Liver (tissue), 10 donors: ENCODE measurements around the gene SLC26A4. TPM values are rescaled to one million over a fixed set of nuclear protein-coding genes. Genes with fewer than 3 reads are reported as not detected.

Source experiments
- DNase-seq: peaks from one replicate; pipeline ENCODE4 v3.0.0-alpha.2; 2017; ENCODE audit warnings: low spot score
- H3K27ac ChIP-seq, 2 donors: one replicate each; pipeline ENCODE4 v1.7.0; 2013; ENCODE audit warnings: inconsistent platforms in 2 of 2, low read length in 2 of 2, control low read depth in 1 of 2, low read depth in 1 of 2, mild to moderate bottlenecking in 1 of 2
- H3K27me3 ChIP-seq, 4 donors: one replicate each; pipeline versions ENCODE4 v1.6.1 to v1.7.0; 2013; ENCODE audit warnings: low read length in 3 of 4, inconsistent platforms in 1 of 4, mild to moderate bottlenecking in 1 of 4, moderate library complexity in 1 of 4; ENCODE audit not compliant: control insufficient read depth in 4 of 4, insufficient read depth in 4 of 4
- H3K36me3 ChIP-seq, 4 donors: one replicate each; pipeline versions ENCODE4 v1.6.1 to v1.7.0; 2013; ENCODE audit warnings: low read length in 3 of 4, mild to moderate bottlenecking in 3 of 4, low read depth in 1 of 4, moderate library complexity in 1 of 4; ENCODE audit not compliant: control insufficient read depth in 4 of 4, insufficient read depth in 3 of 4
- H3K4me1 ChIP-seq, 4 donors: one replicate each; pipeline versions ENCODE4 v1.6.1 to v1.7.0; 2013; ENCODE audit warnings: low read length in 3 of 4, mild to moderate bottlenecking in 3 of 4, moderate library complexity in 1 of 4; ENCODE audit not compliant: control insufficient read depth in 4 of 4, insufficient read depth in 4 of 4
- H3K4me3 ChIP-seq, 3 donors: one replicate each; pipeline versions ENCODE4 v1.6.1 to v1.7.0; 2013; ENCODE audit warnings: low read length in 3 of 3, control low read depth in 1 of 3, low read depth in 1 of 3, mild to moderate bottlenecking in 1 of 3
- H3K9ac ChIP-seq, 2 donors: one replicate each; pipeline ENCODE4 v1.7.0; 2013; ENCODE audit warnings: low read length in 2 of 2, mild to moderate bottlenecking in 2 of 2, moderate library complexity in 2 of 2, control low read depth in 1 of 2, low read depth in 1 of 2
- H3K9me3 ChIP-seq, 4 donors: one replicate each; pipeline versions ENCODE4 v1.6.1 to v1.7.0; 2013; ENCODE audit warnings: low read length in 3 of 4; ENCODE audit not compliant: control insufficient read depth in 4 of 4
- EGR1 ChIP-seq, 2 donors: IDR thresholded peaks; 2 replicates each; pipeline ENCODE4 v1.6.1; 2016 to 2018; ENCODE audit warnings: antibody characterized with exemption in 2 of 2, low read depth in 2 of 2
- HNF4A ChIP-seq, 2 donors: conservative IDR thresholded peaks; 2 replicates each; pipeline ENCODE4 v1.6.1; 2016; ENCODE audit warnings: antibody characterized with exemption in 2 of 2, mild to moderate bottlenecking in 2 of 2
- HNF4G ChIP-seq: IDR thresholded peaks from 2 replicates; pipeline ENCODE4 v1.6.1; 2016; ENCODE audit warnings: antibody characterized with exemption
- JUND ChIP-seq, 2 donors: IDR thresholded peaks; 2 replicates each; pipeline ENCODE4 v1.6.1; 2016; ENCODE audit warnings: antibody characterized with exemption in 2 of 2
- NR2F2 ChIP-seq: IDR thresholded peaks from 2 replicates; pipeline ENCODE4 v1.6.1; 2016; ENCODE audit warnings: antibody characterized with exemption
- RAD21 ChIP-seq, 2 donors: IDR thresholded peaks; 2 replicates each; pipeline ENCODE4 v1.6.1; 2016; ENCODE audit warnings: antibody characterized with exemption in 2 of 2, mild to moderate bottlenecking in 2 of 2
- RXRA ChIP-seq, 2 donors: IDR thresholded peaks; 2 replicates each; pipeline ENCODE4 v1.6.1; 2017 to 2018; ENCODE audit warnings: antibody characterized with exemption in 2 of 2, mild to moderate bottlenecking in 1 of 2
- SP1 ChIP-seq: IDR thresholded peaks from 2 replicates; pipeline ENCODE4 v1.6.1; 2018; ENCODE audit warnings: antibody characterized with exemption, mild to moderate bottlenecking
- WGBS: extraction: QIAGEN DNeasy Blood & Tissue Kit; methylation state at CpG from one replicate; pipeline ENCODE4 v1.1.7; 2013; 5-methylcytosine and 5-hydroxymethylcytosine counted together
- polyA plus RNA-seq, 2 donors: library from polyadenylated mRNA; stranded (reverse) in 1 of 2; unstranded in 1 of 2; fragments of 200-250 nt in 1 of 2; fragments of >200 nt in 1 of 2; fragmentation: Nextera tagmentation in 1 of 2; extraction: Ambion mirVana in 1 of 2; gene quantifications; one replicate each; pipeline versions ENCODE4 v1.2.1 to v1.2.3, GENCODE V29; 2013 to 2015
- small RNA-seq: library from RNA; depleted of rRNA; stranded (forward); fragments of <200 nt; gene quantifications from one replicate; pipeline ENCODE3, GENCODE V24; 2014
- total RNA-seq, 2 donors: library from RNA; depleted of rRNA; stranded (reverse); fragments of >200 nt; gene quantifications; one replicate each; pipeline ENCODE4 v1.2.3, GENCODE V29; 2014
- TF ChIP-seq, protein P1 (sequence below): IDR thresholded peaks from 2 replicates; pipeline ENCODE4 v1.6.1; 2016; ENCODE audit warnings: antibody characterized with exemption
- TF ChIP-seq, protein P2 (sequence below): IDR thresholded peaks from 2 replicates; pipeline ENCODE4 v1.6.1; 2016; ENCODE audit warnings: antibody characterized with exemption, mild to moderate bottlenecking
- TF ChIP-seq, protein P3 (sequence below): fragments of 150-350 bp; IDR thresholded peaks from 2 replicates; pipeline ENCODE4 v1.5.1; 2017; ENCODE audit warnings: improper control_type of control experiment, low read depth, low read length; ENCODE audit not compliant: missing input control
- TF ChIP-seq, protein P4 (sequence below): IDR thresholded peaks from 2 replicates; pipeline ENCODE4 v1.6.1; 2016; ENCODE audit warnings: antibody characterized with exemption
- TF ChIP-seq, protein P5 (sequence below): IDR thresholded peaks from 2 replicates; pipeline ENCODE4 v1.6.1; 2016; ENCODE audit warnings: antibody characterized with exemption
- donor health status: healthy.
- donor health status: healthy.
- donor health status: healthy.
- donor health status: healthy.
- donor health status: healthy.

SLC26A4 gene
- total and polyA plus RNA-seq, 4 donors = 0.08 to 0.25 (median 0.19) TPM; not detected in 1

DNA sequence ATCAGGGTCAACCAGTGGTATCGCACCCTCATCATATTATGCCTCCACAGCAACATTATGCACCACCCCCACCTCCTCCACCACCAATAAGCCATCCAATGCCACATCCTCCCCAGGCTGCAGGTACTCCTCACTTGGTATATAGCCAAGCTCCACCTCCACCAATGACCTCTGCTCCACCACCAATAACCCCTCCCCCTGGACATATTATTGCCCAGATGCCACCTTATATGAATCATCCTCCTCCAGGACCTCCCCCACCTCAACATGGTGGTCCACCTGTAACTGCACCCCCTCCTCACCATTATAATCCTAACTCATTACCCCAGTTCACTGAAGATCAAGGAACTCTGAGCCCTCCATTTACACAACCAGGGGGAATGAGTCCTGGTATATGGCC lies 98.0 kb downstream of the SLC26A4 start (continued):
- TF ChIP-seq EGR1 (IDR thresholded peaks at IDR 0.05; ENCODE audit: low read depth in 2 of 2) = no peak
- TF ChIP-seq RAD21 (IDR thresholded peaks at IDR 0.05) = no peak
- no peak for TF ChIP-seq JUND (IDR thresholded peaks at IDR 0.05)
- TF ChIP-seq HNF4G = no peak

DNA sequence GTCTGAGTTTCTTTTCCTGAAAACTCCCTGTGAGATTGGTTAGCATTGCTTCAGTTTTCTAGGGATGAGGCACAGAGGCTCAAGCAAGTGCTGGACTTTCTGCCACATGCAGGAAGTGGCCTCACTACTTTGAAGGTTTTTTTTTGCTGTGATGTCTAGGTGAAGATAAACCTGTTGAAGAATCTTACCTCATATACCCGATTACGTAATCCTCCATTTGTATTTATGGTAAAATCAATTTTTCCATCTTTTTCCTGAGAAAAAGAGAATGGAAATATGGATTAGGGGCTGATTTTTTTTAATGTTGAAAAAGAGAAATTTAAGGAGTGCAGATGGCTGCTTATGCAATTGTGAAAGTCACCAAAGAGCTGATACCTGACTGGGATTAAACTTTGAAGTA lies 106.8 kb downstream of the SLC26A4 start:
- no peak for DNase-seq
- Histone ChIP-seq H3K4me3 (no peak overlapping the region), H3K36me3 (no peaks in the 10 kb centered on the region), H3K4me1 (no peaks in the 10 kb centered on the region), H3K9me3 (no peaks in the 10 kb centered on the region), H3K27me3 (no peaks in the 10 kb centered on the region), H3K27ac (no peak overlapping the region), H3K9ac (no peak overlapping the region)
- TF ChIP-seq, protein P1, sequence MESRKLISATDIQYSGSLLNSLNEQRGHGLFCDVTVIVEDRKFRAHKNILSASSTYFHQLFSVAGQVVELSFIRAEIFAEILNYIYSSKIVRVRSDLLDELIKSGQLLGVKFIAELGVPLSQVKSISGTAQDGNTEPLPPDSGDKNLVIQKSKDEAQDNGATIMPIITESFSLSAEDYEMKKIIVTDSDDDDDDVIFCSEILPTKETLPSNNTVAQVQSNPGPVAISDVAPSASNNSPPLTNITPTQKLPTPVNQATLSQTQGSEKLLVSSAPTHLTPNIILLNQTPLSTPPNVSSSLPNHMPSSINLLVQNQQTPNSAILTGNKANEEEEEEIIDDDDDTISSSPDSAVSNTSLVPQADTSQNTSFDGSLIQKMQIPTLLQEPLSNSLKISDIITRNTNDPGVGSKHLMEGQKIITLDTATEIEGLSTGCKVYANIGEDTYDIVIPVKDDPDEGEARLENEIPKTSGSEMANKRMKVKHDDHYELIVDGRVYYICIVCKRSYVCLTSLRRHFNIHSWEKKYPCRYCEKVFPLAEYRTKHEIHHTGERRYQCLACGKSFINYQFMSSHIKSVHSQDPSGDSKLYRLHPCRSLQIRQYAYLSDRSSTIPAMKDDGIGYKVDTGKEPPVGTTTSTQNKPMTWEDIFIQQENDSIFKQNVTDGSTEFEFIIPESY = no peak
- TF ChIP-seq JUND (IDR thresholded peaks at IDR 0.05) (no peak), HNF4A (conservative IDR thresholded peaks at IDR 0.05) (no peak), SP1 (no peak), RAD21 (IDR thresholded peaks at IDR 0.05) (no peak), NR2F2 (no peak), RXRA (IDR thresholded peaks at IDR 0.05) (no peak)
- TF ChIP-seq, protein P2, sequence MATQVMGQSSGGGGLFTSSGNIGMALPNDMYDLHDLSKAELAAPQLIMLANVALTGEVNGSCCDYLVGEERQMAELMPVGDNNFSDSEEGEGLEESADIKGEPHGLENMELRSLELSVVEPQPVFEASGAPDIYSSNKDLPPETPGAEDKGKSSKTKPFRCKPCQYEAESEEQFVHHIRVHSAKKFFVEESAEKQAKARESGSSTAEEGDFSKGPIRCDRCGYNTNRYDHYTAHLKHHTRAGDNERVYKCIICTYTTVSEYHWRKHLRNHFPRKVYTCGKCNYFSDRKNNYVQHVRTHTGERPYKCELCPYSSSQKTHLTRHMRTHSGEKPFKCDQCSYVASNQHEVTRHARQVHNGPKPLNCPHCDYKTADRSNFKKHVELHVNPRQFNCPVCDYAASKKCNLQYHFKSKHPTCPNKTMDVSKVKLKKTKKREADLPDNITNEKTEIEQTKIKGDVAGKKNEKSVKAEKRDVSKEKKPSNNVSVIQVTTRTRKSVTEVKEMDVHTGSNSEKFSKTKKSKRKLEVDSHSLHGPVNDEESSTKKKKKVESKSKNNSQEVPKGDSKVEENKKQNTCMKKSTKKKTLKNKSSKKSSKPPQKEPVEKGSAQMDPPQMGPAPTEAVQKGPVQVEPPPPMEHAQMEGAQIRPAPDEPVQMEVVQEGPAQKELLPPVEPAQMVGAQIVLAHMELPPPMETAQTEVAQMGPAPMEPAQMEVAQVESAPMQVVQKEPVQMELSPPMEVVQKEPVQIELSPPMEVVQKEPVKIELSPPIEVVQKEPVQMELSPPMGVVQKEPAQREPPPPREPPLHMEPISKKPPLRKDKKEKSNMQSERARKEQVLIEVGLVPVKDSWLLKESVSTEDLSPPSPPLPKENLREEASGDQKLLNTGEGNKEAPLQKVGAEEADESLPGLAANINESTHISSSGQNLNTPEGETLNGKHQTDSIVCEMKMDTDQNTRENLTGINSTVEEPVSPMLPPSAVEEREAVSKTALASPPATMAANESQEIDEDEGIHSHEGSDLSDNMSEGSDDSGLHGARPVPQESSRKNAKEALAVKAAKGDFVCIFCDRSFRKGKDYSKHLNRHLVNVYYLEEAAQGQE = no peak
- TF ChIP-seq, protein P3, sequence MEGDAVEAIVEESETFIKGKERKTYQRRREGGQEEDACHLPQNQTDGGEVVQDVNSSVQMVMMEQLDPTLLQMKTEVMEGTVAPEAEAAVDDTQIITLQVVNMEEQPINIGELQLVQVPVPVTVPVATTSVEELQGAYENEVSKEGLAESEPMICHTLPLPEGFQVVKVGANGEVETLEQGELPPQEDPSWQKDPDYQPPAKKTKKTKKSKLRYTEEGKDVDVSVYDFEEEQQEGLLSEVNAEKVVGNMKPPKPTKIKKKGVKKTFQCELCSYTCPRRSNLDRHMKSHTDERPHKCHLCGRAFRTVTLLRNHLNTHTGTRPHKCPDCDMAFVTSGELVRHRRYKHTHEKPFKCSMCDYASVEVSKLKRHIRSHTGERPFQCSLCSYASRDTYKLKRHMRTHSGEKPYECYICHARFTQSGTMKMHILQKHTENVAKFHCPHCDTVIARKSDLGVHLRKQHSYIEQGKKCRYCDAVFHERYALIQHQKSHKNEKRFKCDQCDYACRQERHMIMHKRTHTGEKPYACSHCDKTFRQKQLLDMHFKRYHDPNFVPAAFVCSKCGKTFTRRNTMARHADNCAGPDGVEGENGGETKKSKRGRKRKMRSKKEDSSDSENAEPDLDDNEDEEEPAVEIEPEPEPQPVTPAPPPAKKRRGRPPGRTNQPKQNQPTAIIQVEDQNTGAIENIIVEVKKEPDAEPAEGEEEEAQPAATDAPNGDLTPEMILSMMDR = no peak
- TF ChIP-seq, protein P4, sequence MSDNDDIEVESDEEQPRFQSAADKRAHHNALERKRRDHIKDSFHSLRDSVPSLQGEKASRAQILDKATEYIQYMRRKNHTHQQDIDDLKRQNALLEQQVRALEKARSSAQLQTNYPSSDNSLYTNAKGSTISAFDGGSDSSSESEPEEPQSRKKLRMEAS = no peak
- TF ChIP-seq, protein P5, sequence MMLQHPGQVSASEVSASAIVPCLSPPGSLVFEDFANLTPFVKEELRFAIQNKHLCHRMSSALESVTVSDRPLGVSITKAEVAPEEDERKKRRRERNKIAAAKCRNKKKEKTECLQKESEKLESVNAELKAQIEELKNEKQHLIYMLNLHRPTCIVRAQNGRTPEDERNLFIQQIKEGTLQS = no peak
- 96% methylated on average over 2 of the region's 2 CpGs for WGBS

Small RNAs within 50 kb of the gene (small RNA-seq; reads per million reads assigned to genes)
- not detected for gene BANF1P5

Other genes with a start within 250 kb of the SLC26A4 start
- gene GPR22, start 190.8 kb upstream of the SLC26A4 start, total RNA-seq = not detected
- 1 to 10 TPM in 1 of 2 donors, not detected in 1; 2.1 TPM for gene GPR22, start 190.8 kb upstream of the SLC26A4 start, polyA plus RNA-seq
- gene COG5, start 96.9 kb upstream of the SLC26A4 start, total RNA-seq = 10 to 100 TPM; 12.7 to 27.1 TPM
- gene COG5, start 96.9 kb upstream of the SLC26A4 start, polyA plus RNA-seq = 1 to 10 TPM; 4.1 TPM
- 1 to 10 TPM; 3.6 to 5.3 TPM for gene DUS4L, start 96.9 kb upstream of the SLC26A4 start, total RNA-seq
- 1 to 10 TPM; 1.9 to 3.4 TPM for gene DUS4L, start 96.9 kb upstream of the SLC26A4 start, polyA plus RNA-seq
- gene BCAP29, start 80.6 kb upstream of the SLC26A4 start, total RNA-seq = 10 to 100 TPM; 40.2 to 77.7 TPM
- gene BCAP29, start 80.6 kb upstream of the SLC26A4 start, polyA plus RNA-seq = 10 to 100 TPM; 19.5 to 33.5 TPM
- 10 to 100 TPM in 1 of 2 donors, 1 to 10 TPM in 1; 9.0 to 17.0 TPM for gene CBLL1, start 83.3 kb downstream of the SLC26A4 start, total RNA-seq
- gene CBLL1, start 83.3 kb downstream of the SLC26A4 start, polyA plus RNA-seq = 10 to 100 TPM in 1 of 2 donors, 1 to 10 TPM in 1; 5.2 to 10.9 TPM
- gene SLC26A3, start 142.4 kb downstream of the SLC26A4 start, total RNA-seq = under 1 TPM; under 0.01 to 0.19 TPM
- under 1 TPM; 0.09 to 0.49 TPM for gene SLC26A3, start 142.4 kb downstream of the SLC26A4 start, polyA plus RNA-seq
- gene DLD, start 230.4 kb downstream of the SLC26A4 start, total RNA-seq = 10 to 100 TPM; 49.4 to 78.1 TPM
- gene DLD, start 230.4 kb downstream of the SLC26A4 start, polyA plus RNA-seq = 100 to 1,000 TPM in 1 of 2 donors, 10 to 100 TPM in 1; 56.1 to 121 TPM